ENCODE results near the gene NUP188.

The NUP188 gene

GRCh38 chr9:129007766-129008468 lies 60.4 kb downstream of the NUP188 start:
- no peak for DNase-seq (ENCODE audit: low spot score)

GRCh38 chr9:129008469-129008965 lies 61.0 kb downstream of the NUP188 start:
- DNase-seq (ENCODE audit: low spot score) = no peak

GRCh38 chr9:129008986-129009583 lies 61.6 kb downstream of the NUP188 start:
- no peak for DNase-seq (ENCODE audit: low spot score)

GRCh38 chr9:129009584-129010141 lies 62.2 kb downstream of the NUP188 start:
- DNase-seq (ENCODE audit: low spot score) = no peak

- no peak for DNase-seq (ENCODE audit: low spot score)
These were observed 62.9 kb downstream of the NUP188 start for GRCh38 chr9:129010267-129010975.

GRCh38 chr9:129011170-129011569 lies 63.7 kb downstream of the NUP188 start:
- DNase-seq (ENCODE audit: low spot score) = no peak

- DNase-seq (ENCODE audit: low spot score) = no peak
These were observed 64.3 kb downstream of the NUP188 start for GRCh38 chr9:129011761-129012181.

- no peak for DNase-seq (ENCODE audit: low spot score)
These were observed 64.8 kb downstream of the NUP188 start for GRCh38 chr9:129012343-129012742.

GRCh38 chr9:129012893-129013448 lies 65.5 kb downstream of the NUP188 start:
- no peak for DNase-seq (ENCODE audit: low spot score)

- DNase-seq (ENCODE audit: low spot score) = no peak
These were observed 66.2 kb downstream of the NUP188 start for GRCh38 chr9:129013674-129014073.

- DNase-seq (ENCODE audit: low spot score) = no peak
These were observed 66.6 kb downstream of the NUP188 start for GRCh38 chr9:129014124-129014523.

GRCh38 chr9:129014608-129015007 lies 67.1 kb downstream of the NUP188 start:
- DNase-seq (ENCODE audit: low spot score) = no peak

- no peak for DNase-seq (ENCODE audit: low spot score)
These were observed 73.6 kb downstream of the NUP188 start for GRCh38 chr9:129021091-129021490.

- no peak for DNase-seq (ENCODE audit: low spot score)
These were observed 74.5 kb downstream of the NUP188 start for GRCh38 chr9:129022037-129022436.

- peak; percentile 71 for DNase-seq (ENCODE audit: low spot score)
These were observed 75.8 kb downstream of the NUP188 start for GRCh38 chr9:129023036-129023907.

- DNase-seq (ENCODE audit: low spot score) = no peak
These were observed 76.4 kb downstream of the NUP188 start for GRCh38 chr9:129023908-129024233.

- DNase-seq (ENCODE audit: low spot score) = peak; percentile 70
These were observed 79.1 kb downstream of the NUP188 start for GRCh38 chr9:129026442-129027223.

GRCh38 chr9:129027224-129027684 lies 79.8 kb downstream of the NUP188 start:
- DNase-seq (ENCODE audit: low spot score) = no peak

GRCh38 chr9:129027685-129028191 lies 80.2 kb downstream of the NUP188 start:
- peak; percentile 72 for DNase-seq (ENCODE audit: low spot score)
